GM12801 (cell line): ENCODE results near the gene FBN1.

Experiments
- TF ChIP-seq, protein P1 (sequence below): IDR thresholded peaks from one replicate; pipeline ENCODE4 v1.5.1; 2011; ENCODE audit warnings: control low read depth; ENCODE audit not compliant: insufficient read length; ENCODE audit errors: extremely low read depth

Gene FBN1

DNA sequence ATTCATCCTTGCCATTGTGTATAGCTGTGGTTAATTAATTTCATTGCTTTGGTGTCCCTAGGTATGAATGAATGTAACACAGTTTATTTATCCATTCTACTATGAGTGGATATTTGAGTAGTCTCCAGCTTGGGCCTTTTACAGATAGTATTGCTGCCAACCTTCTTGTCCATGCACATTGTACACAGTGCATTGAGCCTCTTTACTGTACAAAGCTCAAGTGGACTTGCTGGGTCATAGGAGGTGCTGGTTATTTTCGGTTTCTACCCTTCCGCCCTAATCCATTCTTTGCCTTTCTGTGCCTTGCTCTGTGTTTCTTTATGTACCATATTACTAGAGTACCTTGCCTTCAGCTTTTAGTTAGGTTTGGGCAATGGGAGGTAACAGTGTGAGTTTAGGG, 253.6 kb downstream of the FBN1 start:
- TF ChIP-seq, protein P1, sequence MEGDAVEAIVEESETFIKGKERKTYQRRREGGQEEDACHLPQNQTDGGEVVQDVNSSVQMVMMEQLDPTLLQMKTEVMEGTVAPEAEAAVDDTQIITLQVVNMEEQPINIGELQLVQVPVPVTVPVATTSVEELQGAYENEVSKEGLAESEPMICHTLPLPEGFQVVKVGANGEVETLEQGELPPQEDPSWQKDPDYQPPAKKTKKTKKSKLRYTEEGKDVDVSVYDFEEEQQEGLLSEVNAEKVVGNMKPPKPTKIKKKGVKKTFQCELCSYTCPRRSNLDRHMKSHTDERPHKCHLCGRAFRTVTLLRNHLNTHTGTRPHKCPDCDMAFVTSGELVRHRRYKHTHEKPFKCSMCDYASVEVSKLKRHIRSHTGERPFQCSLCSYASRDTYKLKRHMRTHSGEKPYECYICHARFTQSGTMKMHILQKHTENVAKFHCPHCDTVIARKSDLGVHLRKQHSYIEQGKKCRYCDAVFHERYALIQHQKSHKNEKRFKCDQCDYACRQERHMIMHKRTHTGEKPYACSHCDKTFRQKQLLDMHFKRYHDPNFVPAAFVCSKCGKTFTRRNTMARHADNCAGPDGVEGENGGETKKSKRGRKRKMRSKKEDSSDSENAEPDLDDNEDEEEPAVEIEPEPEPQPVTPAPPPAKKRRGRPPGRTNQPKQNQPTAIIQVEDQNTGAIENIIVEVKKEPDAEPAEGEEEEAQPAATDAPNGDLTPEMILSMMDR: no peak

DNA sequence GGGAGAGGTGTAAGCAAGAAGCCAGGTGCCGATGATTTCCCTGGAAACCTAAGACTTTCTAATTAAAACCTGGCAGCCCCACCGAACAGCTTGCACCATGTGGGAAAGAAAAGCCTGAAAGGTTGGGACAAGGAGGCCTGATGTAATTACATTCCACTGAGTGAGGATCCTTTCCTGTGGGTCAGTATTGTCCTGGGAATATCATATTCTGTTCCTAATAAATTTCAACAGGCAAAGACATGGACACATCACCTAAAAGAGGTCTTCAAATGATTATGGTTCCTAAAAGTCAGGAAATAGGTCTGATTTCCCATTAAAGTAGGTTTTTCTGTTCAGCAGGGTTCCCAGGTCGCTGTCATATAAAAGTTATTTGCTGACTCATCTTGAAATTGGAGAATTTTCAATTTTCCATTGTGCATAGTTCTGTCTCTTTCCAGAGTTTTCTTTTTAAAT, 255.8 kb downstream of the FBN1 start:
- TF ChIP-seq, protein P1: no peak

DNA sequence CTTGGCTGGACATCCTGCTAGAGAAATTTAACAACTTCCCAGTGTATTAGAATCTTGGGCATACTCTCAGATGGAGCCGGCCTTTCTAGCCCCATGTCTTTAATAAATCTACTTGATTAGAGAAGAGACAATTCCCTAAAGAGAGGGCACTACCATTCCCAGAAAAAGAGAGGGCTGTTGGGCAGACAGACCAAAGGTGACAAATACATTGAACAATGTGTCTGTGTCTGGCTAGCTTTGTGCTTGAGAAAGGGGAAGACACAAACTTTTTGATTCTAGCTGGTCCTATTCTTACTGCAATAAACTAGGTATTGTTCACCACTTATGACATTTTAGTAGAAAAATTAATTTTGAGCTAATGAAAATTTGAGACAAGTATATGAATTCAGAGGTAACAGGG, 256.6 kb downstream of the FBN1 start:
- TF ChIP-seq, protein P1: no peak

DNA sequence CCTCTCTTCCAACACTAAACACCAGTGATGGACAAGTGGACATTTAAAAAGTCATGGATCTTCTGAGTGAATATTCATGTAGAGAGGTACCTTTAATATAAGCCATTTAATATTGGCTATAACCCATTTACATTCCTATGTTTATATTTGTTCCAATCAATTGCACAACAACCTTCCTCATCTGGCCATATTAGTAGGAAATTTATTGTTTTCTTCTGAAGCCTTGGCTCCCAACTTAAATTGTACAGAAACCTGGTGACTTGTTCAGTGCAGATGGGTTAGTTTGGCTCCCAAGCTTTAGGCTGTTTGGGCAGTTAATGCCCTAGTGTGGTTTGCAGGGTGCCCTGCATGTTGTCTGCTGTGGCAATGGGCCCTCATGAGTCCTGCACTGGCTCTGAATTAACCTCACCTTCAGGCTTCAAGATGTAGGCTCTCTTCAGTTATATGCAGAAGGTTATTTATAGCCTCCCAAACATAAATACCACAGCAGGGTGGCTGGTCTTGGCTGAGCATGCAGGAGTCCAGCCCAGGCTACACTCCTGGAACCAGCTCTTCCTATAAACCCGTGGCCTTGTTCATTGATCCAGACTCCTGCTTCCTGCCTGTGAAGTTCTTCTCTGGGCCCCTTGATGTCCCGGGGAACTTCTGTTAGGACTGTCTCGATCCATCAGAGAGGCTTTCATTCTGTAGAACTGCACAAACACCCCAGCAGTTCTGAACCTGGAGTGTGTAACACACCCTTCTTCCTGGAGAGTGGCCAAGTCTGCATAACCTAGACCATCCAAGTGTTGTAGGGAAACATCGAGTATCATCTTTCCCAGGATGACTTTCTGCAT, 257.3 kb downstream of the FBN1 start:
- TF ChIP-seq, protein P1: no peak

DNA sequence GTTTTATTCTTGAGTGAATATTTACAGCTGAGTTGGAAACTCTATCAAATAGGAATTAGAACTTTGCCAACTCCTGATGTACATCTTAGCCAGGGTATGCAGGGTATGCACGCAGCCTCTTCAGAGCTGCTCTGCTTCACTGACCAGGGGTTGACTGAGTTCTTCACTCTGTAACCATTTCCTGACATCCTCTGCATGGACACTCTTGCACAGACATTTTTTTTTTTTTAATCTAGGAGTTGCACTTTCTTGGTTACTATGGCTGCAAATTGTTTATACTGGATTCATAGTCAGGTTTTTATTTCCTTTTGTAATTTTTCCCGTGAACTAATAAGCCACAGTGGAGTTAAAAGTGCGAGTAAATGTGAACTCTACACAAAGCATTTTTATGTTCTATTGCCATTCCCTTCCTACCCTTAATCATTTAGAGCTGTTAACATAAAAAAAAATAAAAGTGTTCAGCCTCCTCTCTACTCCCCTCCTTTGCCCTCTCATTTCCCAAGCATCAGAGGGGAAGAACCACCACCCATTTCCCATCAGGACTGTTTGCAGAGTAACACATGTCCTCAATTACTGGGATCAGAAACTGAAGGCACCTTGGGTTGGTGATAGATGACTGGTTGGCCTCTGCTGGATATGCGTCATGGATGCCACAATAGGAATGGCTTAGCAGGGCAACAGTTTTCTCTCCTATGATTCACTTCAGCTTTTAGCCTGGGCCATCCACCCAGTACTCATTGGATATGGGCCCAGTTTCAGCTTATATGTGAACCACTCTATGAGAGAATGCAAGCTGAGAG, 260.3 kb downstream of the FBN1 start:
- TF ChIP-seq, protein P1: no peak

DNA sequence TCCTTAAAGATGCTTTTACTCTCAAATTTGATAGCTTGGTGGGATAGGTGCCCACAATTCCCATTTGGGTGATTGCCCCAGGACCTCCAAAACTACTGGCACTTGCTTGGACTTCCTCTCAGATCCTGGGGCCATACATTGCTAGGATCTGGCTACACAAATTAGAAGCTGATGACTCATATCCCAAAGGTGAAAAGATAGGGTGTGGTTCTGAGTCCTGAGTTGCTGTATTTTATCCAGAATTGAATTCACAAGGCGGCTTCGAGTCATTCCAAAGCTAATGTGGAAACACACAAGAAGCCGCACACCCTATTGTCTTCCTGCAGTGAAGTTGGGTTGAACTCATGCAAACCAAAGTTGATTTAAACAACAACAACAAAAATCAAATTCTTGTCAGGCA, 260.9 kb downstream of the FBN1 start:
- TF ChIP-seq, protein P1: no peak

DNA sequence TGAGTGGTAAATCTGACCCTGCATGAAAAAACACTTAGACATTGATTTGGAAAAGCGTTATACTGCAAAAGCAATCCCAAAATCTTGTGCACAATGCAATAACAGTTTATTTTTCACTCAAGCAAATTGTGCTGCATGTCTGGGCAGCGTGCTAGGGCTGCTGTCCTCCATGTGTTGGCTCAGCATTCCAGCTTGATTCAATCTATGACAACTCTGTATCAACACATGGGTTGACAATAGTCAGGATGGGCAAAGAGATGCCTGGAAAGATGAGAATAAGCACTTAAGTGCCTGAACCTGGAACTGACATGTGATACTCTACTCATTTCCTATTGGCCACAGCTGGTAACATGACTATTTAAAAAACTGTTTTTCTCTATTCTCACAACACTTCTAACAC, 262.5 kb downstream of the FBN1 start:
- TF ChIP-seq, protein P1: no peak
